Stimulated activated CD8-positive, alpha-beta memory T cell treated with anti-CD3 and anti-CD28 coated beads, Interleukin-12 subunit alpha, Interleukin-12 subunit beta, amount 100 ng/mL, for 24 hours (primary cell): Measurements from ENCODE around the gene METTL5.
"Not testable (repeated sequence)": the region's sequence is repeated elsewhere in the genome, so short reads cannot be mapped to it uniquely, and the experiment has no call there.

Source experiments
- DNase-seq: peaks from one replicate; pipeline ENCODE4 v3.0.0-alpha.2; 2020; ENCODE audit errors: extremely low read depth

The METTL5 gene

GRCh38 chr2:169824373-169825333, at the start of gene METTL5:
TSS of gene METTL5 (minus strand) at chr2:169824905. CDS start at chr2:169824597, 308 bp downstream.
- DNase-seq, result no peak

- DNase-seq, result no peak
Observed at GRCh38 chr2:169871994-169872393, 47.3 kb upstream of the METTL5 start.

GRCh38 chr2:169871369-169871768, 46.7 kb upstream of the METTL5 start:
- DNase-seq, result not testable (repeated sequence)

- no peak for DNase-seq
Observed at GRCh38 chr2:169868951-169869350, 44.2 kb upstream of the METTL5 start.

GRCh38 chr2:169867579-169867978, 42.9 kb upstream of the METTL5 start:
- no peak for DNase-seq

GRCh38 chr2:169866230-169866629, 41.5 kb upstream of the METTL5 start:
- DNase-seq, result not testable (repeated sequence)

- no peak for DNase-seq
Observed at GRCh38 chr2:169865492-169865891, 40.8 kb upstream of the METTL5 start.

GRCh38 chr2:169862816-169863215, 38.1 kb upstream of the METTL5 start:
- no peak for DNase-seq

- no peak for DNase-seq
Observed at GRCh38 chr2:169860149-169860548, 35.4 kb upstream of the METTL5 start.

- no peak for DNase-seq
Observed at GRCh38 chr2:169859423-169859822, 34.7 kb upstream of the METTL5 start.

GRCh38 chr2:169855281-169856258, 30.9 kb upstream of the METTL5 start:
- DNase-seq, result not testable (repeated sequence)

GRCh38 chr2:169853041-169853668, 28.4 kb upstream of the METTL5 start:
- DNase-seq, result no peak

GRCh38 chr2:169849710-169850109, 25.0 kb upstream of the METTL5 start:
- DNase-seq, result no peak

GRCh38 chr2:169848959-169849693, 24.4 kb upstream of the METTL5 start:
- DNase-seq, result not testable (repeated sequence)

- DNase-seq, result no peak
Observed at GRCh38 chr2:169845016-169845415, 20.3 kb upstream of the METTL5 start.

- DNase-seq, result not testable (repeated sequence)
Observed at GRCh38 chr2:169841625-169842024, 16.9 kb upstream of the METTL5 start.

GRCh38 chr2:169840747-169841142, 16.0 kb upstream of the METTL5 start:
- DNase-seq, result no peak

- no peak for DNase-seq
Observed at GRCh38 chr2:169839954-169840746, 15.4 kb upstream of the METTL5 start.

- DNase-seq, result no peak
Observed at GRCh38 chr2:169838743-169839489, 14.2 kb upstream of the METTL5 start.
